ENCODE measurements around the gene OR4E1.
"Not testable (repeated sequence)": the region's sequence is repeated elsewhere in the genome, so short reads cannot be mapped to it uniquely, and the experiment has no call there.

OR4E1 gene

GRCh38 chr14:21673718-21674117 is at the start of gene OR4E1:
Gene OR4E1, minus strand, starts transcription at chr14:21673818. Its CDS starts 2,883 bp downstream, at chr14:21670935.
- no peak for DNase-seq

GRCh38 chr14:21721504-21721903 is 47.9 kb upstream of the OR4E1 start:
- no peak for DNase-seq

GRCh38 chr14:21719841-21720240 is 46.2 kb upstream of the OR4E1 start:
- no peak for DNase-seq

- no peak for DNase-seq
These were observed 40.8 kb upstream of the OR4E1 start for GRCh38 chr14:21714318-21714929.

GRCh38 chr14:21712036-21712435 is 38.4 kb upstream of the OR4E1 start:
- DNase-seq = no peak

GRCh38 chr14:21711360-21711961 is 37.8 kb upstream of the OR4E1 start:
- DNase-seq = no peak

- no peak for DNase-seq
These were observed 30.7 kb upstream of the OR4E1 start for GRCh38 chr14:21704338-21704737.

GRCh38 chr14:21703357-21704326 is 30.0 kb upstream of the OR4E1 start:
- DNase-seq = no peak

- DNase-seq = no peak
These were observed 28.7 kb upstream of the OR4E1 start for GRCh38 chr14:21702316-21702715.

GRCh38 chr14:21699551-21699950 is 25.9 kb upstream of the OR4E1 start:
- DNase-seq = no peak

GRCh38 chr14:21698538-21698937 is 24.9 kb upstream of the OR4E1 start:
- DNase-seq = not testable (repeated sequence)

- not testable (repeated sequence) for DNase-seq
These were observed 24.0 kb upstream of the OR4E1 start for GRCh38 chr14:21697662-21698061.

- no peak for DNase-seq
These were observed 20.8 kb upstream of the OR4E1 start for GRCh38 chr14:21694425-21694824.

GRCh38 chr14:21686468-21686867 is 12.8 kb upstream of the OR4E1 start:
- no peak for DNase-seq

- no peak for DNase-seq
These were observed 6.5 kb upstream of the OR4E1 start for GRCh38 chr14:21680072-21680471.

- no peak for DNase-seq
These were observed 1.9 kb upstream of the OR4E1 start for GRCh38 chr14:21675566-21675965.

- no peak for DNase-seq
These were observed 1.5 kb downstream of the OR4E1 start for GRCh38 chr14:21672116-21672515.

- no peak for DNase-seq
These were observed 2.2 kb downstream of the OR4E1 start for GRCh38 chr14:21671371-21671770.

- DNase-seq = no peak
These were observed 4.3 kb downstream of the OR4E1 start for GRCh38 chr14:21669284-21669683.

GRCh38 chr14:21668377-21668776 is 5.2 kb downstream of the OR4E1 start:
- DNase-seq = no peak

GRCh38 chr14:21656980-21657379 is 16.6 kb downstream of the OR4E1 start:
- DNase-seq = no peak

GRCh38 chr14:21654215-21654614 is 19.4 kb downstream of the OR4E1 start:
- DNase-seq = no peak

- DNase-seq = no peak
These were observed 20.2 kb downstream of the OR4E1 start, which contains the start of gene OR4E2 for GRCh38 chr14:21653331-21653885. Gene OR4E2, plus strand, starts transcription at chr14:21653835. Its CDS starts 11,248 bp downstream, at chr14:21665083.
